HG02885 (cell line): ENCODE data around the gene DHRS3.

Experiments
- ATAC-seq: cut with Tn5 transposase; IDR thresholded peaks from one replicate; pipeline ENCODE4 v1.9.1; 2021; ENCODE audit warnings: mild to moderate bottlenecking; ENCODE audit not compliant: unreplicated experiment, poor library complexity

The DHRS3 gene

GRCh38 chr1:12640958-12641272 lies 22.9 kb upstream of the DHRS3 start:
- ATAC-seq: no peak

GRCh38 chr1:12640237-12640957 lies 22.4 kb upstream of the DHRS3 start:
- ATAC-seq: no peak

GRCh38 chr1:12637693-12638092 lies 19.7 kb upstream of the DHRS3 start:
- ATAC-seq: no peak

GRCh38 chr1:12636098-12636950 lies 18.3 kb upstream of the DHRS3 start:
- no peak for ATAC-seq

- no peak for ATAC-seq
Observed at GRCh38 chr1:12634696-12635202, 16.7 kb upstream of the DHRS3 start.

DNA sequence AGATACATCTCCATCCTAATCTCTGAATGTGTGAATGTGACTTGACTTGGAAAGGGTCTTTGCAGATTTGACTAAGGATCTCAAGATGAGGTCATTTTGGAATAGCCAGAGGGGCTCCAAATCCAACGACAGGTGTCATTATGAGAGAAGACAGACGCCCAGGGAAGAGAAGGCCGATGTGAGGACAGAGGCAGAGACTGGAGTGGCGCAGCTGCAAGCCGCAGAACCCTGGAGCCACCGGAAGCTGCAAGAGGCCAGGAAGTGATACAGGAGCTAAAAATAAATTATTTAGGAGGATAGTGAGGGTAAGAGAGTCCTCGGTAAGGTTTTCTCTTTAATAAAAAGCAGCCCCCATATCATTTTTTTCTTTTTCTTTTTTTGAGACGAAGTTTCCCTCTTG lies 16.1 kb upstream of the DHRS3 start:
- ATAC-seq: no peak

- ATAC-seq: no peak
Observed at GRCh38 chr1:12631571-12631970, 13.6 kb upstream of the DHRS3 start.

DNA sequence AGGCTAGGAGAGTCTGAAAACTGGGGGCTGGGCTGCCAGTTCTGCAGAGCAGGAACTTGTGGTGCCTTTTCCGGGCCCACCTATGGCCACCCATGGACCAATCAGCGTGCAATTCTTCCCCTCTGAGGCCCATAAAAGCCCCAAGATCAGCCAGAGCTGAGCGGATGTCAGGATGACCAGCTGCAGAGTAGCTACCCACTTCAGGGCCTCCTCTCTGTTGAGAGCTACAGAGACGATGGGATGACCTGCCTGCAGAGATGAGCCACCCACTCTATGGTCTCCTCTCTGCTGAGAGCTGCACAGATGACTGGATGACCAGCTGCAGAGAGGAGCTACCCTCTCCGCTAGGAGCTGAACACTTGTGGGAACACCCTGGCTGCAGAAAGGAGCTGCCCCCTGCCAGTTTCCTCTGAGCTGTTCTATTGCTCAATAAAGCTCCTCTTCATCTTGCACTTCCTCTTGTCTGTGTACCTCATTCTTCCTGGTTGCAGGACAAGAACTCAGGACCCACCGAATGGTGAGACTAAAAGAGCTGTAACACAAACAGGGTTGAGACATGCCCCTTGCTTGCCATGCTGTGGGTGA lies 13.0 kb upstream of the DHRS3 start:
- no peak for ATAC-seq

DNA sequence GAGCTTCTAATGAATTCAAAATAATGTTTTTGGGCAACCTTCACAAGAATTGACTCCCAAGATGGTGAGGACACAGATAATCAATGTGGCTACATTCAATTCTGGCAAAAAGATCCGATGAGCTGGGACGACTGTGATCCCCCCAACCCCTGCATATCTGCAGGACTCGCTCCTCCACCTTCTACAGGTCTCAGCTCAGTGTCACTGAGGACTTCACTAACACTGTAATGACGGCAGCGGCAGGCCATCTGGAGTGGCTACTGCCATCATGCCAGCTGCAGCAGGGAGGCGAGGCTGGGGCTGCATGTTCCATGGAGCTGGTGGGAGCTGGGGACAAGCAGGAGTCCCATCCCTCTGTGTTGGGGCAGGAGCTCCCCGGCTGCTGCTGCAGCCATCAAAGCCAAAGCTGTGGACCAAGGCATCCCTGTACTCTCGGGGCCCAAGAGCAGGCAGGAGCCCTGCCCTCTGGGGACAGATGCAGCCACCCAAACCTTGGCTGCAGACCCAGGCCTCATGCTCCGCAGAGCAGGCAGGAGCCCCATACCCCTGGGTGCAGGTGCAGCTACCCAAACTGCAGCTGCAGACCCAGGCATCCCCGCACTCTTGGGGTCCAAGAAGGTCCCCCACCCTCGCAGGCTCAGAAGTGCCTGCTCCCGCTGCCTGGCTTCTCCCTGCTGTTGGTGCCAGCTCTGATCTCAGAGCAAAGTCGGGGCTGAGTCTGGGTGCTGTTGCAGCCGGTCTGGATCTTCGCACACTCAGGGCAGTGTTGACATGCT lies 12.2 kb upstream of the DHRS3 start:
- no peak for ATAC-seq

DNA sequence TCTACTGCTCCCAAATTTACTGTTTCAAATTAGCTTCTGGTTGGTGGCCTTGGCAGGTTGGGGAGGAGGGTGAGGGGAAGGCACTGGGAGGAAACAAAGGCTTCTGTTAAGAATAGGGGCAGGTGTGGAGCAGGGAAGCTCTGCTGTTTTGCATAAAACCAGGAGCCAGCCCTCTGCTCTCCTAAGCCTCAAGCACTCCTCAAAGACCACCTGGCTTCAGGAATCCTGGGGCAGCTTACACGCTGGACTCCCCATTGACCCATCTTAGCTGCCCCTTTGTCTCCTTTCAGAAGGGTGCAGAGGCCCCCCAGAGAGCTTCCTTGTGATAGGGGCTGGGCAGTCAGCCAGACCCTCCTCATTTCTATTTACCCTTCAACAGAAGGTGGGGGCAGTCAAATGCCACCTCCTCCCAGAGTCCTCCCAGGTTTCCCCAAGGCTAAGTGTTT lies 11.5 kb upstream of the DHRS3 start:
- ATAC-seq: no peak

- no peak for ATAC-seq
Observed at GRCh38 chr1:12627296-12627695, 9.3 kb upstream of the DHRS3 start.

DNA sequence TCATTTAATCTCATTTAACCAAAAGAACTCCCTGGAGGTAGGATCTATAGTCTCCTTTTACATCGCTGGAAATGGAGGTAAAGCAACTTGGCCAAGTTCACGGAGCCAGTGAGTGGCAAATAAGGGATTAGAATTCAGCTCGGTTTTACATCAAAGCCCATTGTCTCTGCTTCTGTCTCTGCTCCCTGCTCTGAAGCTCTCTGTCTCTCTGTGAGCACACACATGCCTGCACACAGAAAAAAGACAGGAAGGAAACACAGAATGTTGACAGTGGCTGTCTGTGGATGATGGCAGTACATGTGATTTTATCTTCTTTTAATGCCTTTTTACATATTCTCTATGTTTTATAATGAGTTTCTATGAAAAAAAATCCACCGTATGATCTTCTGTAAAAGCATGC lies 8.9 kb upstream of the DHRS3 start:
- no peak for ATAC-seq

DNA sequence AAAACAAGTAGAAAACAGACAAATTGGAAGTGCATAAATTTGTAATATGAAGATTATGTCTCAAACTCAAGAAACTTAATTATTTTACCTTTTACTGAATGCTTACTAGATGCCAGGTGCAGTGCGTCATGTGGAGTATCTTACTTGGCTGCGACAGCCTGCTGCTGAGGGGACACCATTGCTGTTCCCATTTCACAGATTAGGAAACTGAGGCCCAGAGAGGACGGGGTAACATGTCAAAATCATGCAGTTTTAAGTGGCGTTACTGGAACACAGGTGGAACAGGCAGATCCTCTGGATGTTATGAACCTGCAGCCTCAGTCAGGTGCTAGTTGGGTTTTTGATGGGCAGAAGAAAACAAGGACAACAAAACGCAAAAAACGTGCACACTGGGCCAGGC lies 7.3 kb upstream of the DHRS3 start:
- ATAC-seq: no peak

- ATAC-seq: no peak
Observed at GRCh38 chr1:12622506-12622905, 4.5 kb upstream of the DHRS3 start.

- no peak for ATAC-seq
Observed at GRCh38 chr1:12621346-12622335, 3.6 kb upstream of the DHRS3 start.

DNA sequence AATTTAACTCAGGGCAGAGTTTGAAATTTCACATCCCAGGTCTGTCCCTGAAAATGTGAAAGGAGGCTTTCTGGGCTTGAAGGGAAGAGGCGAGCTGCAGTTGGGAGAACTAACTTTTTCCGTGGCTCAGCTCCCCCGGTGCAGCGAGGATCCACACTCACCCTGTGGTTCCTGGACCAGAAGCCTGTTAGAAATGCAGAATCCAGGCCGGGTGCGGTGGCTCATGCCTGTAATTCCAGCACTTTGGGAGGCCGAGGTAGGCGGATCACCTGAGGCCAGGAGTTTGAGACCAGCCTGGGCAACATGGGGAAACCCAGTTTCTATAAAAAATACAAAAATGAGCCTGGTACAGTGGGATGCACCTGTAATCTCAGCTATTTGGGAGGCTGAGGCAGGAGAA lies 2.9 kb upstream of the DHRS3 start:
- ATAC-seq: no peak

DNA sequence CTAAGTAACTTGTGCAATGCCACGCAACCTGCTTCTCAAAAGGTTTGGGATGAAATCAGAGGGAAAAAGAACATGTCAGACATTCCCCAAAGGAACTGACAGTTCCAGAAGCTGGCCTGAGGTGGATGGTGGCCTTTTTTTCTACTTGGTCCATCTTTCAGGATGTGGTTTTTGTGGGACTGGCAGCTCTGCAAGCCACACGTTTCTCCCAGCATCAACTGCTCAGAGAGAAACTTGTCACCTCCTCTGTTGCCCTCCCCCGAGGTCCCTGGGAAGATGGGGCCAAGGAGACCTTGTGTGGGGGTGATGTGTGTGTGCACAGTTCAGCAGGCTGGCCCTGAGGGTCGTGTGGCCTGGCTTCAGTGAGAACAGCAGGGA lies 2.5 kb upstream of the DHRS3 start:
- no peak for ATAC-seq

- peak; percentile 46 for ATAC-seq
Observed at GRCh38 chr1:12619792-12620487, 1.9 kb upstream of the DHRS3 start.
